H1 (cell line): ENCODE measurements around the gene CCDC51.

Experiments used
- JUND ChIP-seq: IDR thresholded peaks from 2 replicates; pipeline ENCODE4 v1.6.1; 2011; ENCODE audit warnings: mild to moderate bottlenecking, improper control_type of control experiment, low read length
- KDM1A ChIP-seq: fragments of 200-600, 300-600 bp; sonication (generic); IDR thresholded peaks from 2 replicates; pipeline ENCODE4 v1.7.1; 2016; ENCODE audit warnings: mild to moderate bottlenecking, low read length, borderline replicate concordance
- POLR2AphosphoS5 ChIP-seq: IDR thresholded peaks from 2 replicates; pipeline ENCODE4 v1.6.1; 2011; ENCODE audit warnings: low read depth, low read length
- RAD21 ChIP-seq, 2 experiments: IDR thresholded peaks in 1 of 2; conservative IDR thresholded peaks in 1 of 2; 2 replicates each; pipeline ENCODE4 v1.6.1; 2011; ENCODE audit warnings: low read depth in 2 of 2, low read length in 2 of 2, improper control_type of control experiment in 1 of 2, inconsistent platforms in 1 of 2, mild to moderate bottlenecking in 1 of 2, moderate library complexity in 1 of 2
- RXRA ChIP-seq: IDR thresholded peaks from 2 replicates; pipeline ENCODE4 v1.6.1; 2011; ENCODE audit warnings: low read depth, mild to moderate bottlenecking, low read length, moderate library complexity; ENCODE audit not compliant: insufficient read depth
- SIN3A ChIP-seq, 2 experiments: IDR thresholded peaks in 1 of 2; conservative IDR thresholded peaks in 1 of 2; 2 replicates each; pipeline ENCODE4 v1.6.1; 2011 to 2012; ENCODE audit warnings: low read length in 2 of 2, improper control_type of control experiment in 1 of 2, low read depth in 1 of 2, mild to moderate bottlenecking in 1 of 2
- SIRT6 ChIP-seq: IDR thresholded peaks from one replicate; pipeline ENCODE4 v1.7.1; 2012; ENCODE audit warnings: low read length, inconsistent platforms
- TAF1 ChIP-seq: IDR thresholded peaks from 2 replicates; pipeline ENCODE4 v1.6.1; 2011; ENCODE audit warnings: mild to moderate bottlenecking, low read depth, low read length
- TBP ChIP-seq: IDR thresholded peaks from 2 replicates; pipeline ENCODE4 v1.6.1; 2011; ENCODE audit warnings: low read depth, low read length, improper control_type of control experiment
- YY1 ChIP-seq: IDR thresholded peaks from 2 replicates; pipeline ENCODE4 v1.6.1; 2011; ENCODE audit warnings: low read depth, mild to moderate bottlenecking, low read length
- TF ChIP-seq, protein P1 (sequence below), 3 experiments: IDR thresholded peaks; 1 replicate in 2 of 3; 2 replicates in 1 of 3; pipeline versions ENCODE4 v1.5.1 to v1.6.1; 2011; ENCODE audit warnings: low read length in 3 of 3, mild to moderate bottlenecking in 3 of 3, inconsistent platforms in 2 of 3, low read depth in 1 of 3, moderate library complexity in 1 of 3; ENCODE audit not compliant: insufficient read depth in 1 of 3; ENCODE audit errors: control extremely low read depth in 1 of 3
- TF ChIP-seq, protein P2 (sequence below): IDR thresholded peaks from 2 replicates; pipeline ENCODE4 v1.6.1; 2011; ENCODE audit warnings: low read length, improper control_type of control experiment
- TF ChIP-seq, protein P3 (sequence below): IDR thresholded peaks from 2 replicates; pipeline ENCODE4 v1.6.1; 2011; ENCODE audit warnings: low read depth, mild to moderate bottlenecking, low read length; ENCODE audit not compliant: insufficient read depth

DNA sequence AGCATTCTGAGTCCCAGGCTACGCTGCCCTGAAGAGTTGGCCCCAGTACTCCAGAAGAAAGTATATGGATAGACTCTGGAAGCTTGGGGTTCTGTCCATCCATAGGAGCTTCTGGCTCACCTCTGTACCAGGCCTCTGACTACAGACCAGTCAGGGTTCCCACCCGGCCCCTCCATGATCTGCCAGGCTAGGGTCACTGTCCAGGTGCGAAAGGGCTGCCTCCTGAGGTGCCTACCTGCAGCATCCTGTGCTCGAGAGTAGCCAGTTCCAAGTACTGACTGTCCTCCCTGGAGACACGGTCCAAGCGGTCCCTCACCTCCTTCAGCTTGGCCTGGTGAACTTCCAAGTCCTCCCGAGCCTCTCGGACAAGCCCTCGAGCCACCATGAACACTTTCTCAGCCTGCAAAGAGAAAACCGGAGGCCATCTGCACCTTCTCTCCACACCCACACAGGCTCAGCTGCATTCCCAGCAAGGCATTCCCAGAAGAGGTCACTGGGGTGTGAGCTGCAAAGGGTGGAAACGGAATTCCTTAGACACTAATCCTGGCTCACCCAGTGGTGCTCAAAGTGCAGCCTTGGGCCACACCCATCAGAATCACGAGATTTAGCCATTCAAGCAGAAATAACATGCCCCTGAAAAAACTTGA is 6.3 kb downstream of the CCDC51 start:
- TF ChIP-seq YY1 (no peak), POLR2AphosphoS5 (no peak), TBP (no peak), TAF1 (no peak), SIRT6 (no peak), JUND (no peak), SIN3A (conservative IDR thresholded peaks at IDR 0.05 in 1 of 2, IDR thresholded peaks at IDR 0.05 in 1 of 2; ENCODE audit: low read depth in 1 of 2, low read length in 2 of 2) (no peak), RXRA (no peak), RAD21 (IDR thresholded peaks at IDR 0.05 in 1 of 2, conservative IDR thresholded peaks at IDR 0.05 in 1 of 2; ENCODE audit: low read depth in 2 of 2, low read length in 2 of 2) (no peak), KDM1A (no peak)
- TF ChIP-seq, protein P1, sequence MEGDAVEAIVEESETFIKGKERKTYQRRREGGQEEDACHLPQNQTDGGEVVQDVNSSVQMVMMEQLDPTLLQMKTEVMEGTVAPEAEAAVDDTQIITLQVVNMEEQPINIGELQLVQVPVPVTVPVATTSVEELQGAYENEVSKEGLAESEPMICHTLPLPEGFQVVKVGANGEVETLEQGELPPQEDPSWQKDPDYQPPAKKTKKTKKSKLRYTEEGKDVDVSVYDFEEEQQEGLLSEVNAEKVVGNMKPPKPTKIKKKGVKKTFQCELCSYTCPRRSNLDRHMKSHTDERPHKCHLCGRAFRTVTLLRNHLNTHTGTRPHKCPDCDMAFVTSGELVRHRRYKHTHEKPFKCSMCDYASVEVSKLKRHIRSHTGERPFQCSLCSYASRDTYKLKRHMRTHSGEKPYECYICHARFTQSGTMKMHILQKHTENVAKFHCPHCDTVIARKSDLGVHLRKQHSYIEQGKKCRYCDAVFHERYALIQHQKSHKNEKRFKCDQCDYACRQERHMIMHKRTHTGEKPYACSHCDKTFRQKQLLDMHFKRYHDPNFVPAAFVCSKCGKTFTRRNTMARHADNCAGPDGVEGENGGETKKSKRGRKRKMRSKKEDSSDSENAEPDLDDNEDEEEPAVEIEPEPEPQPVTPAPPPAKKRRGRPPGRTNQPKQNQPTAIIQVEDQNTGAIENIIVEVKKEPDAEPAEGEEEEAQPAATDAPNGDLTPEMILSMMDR (IDR thresholded peaks at IDR 0.05; ENCODE audit: control extremely low read depth in 1 of 3, insufficient read depth in 1 of 3, low read depth in 1 of 3, low read length in 3 of 3) = no peak
- TF ChIP-seq, protein P2, sequence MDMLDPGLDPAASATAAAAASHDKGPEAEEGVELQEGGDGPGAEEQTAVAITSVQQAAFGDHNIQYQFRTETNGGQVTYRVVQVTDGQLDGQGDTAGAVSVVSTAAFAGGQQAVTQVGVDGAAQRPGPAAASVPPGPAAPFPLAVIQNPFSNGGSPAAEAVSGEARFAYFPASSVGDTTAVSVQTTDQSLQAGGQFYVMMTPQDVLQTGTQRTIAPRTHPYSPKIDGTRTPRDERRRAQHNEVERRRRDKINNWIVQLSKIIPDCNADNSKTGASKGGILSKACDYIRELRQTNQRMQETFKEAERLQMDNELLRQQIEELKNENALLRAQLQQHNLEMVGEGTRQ = no peak
- TF ChIP-seq, protein P3, sequence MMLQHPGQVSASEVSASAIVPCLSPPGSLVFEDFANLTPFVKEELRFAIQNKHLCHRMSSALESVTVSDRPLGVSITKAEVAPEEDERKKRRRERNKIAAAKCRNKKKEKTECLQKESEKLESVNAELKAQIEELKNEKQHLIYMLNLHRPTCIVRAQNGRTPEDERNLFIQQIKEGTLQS = no peak
